ENCODE results near the gene TNS1. TPM values are rescaled to one million over a fixed set of nuclear protein-coding genes. Genes with fewer than 3 reads are reported as not detected.

The TNS1 gene
- total RNA-seq, 1 experiment from 2014 or later, result 6.2 TPM

DNA sequence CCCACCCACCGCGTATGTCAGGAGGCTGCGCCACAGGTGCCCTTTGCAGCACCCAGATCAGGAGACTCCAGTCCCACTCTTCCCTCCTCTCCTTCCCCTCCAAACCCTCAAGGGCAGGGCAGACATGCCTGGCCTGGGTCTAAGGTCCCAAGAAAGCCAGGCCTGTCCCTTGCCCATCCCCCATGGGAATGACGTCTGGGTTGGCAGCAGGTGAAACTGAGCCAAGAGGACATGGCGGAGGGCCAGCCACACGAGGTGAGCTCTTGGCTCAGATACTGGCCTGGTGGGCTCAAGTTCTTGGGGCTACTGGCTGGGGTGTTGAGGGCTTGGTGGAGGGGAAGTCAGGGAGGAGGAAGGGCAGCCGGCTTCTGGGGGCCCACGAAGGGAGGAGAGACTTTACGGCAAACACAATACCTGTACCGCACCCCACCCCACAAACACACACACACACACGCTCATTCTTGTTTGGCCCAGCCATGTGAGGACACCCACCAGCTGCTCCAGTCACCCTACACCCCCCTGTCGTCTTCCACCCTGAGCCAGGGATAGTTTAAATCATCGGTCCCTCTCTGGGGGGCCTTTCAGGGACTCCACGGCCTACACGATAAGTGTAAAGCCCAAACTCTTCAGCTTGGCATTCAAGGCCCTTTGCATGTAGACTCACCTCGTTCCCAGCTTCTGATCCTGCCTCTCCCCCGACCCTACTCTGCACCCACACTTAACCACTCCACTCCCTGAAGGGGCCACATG, 24.1 kb upstream of the TNS1 start:
- H2AFZ ChIP-seq (ENCODE audit: low read depth, low read length, poor library complexity, severe bottlenecking), result no peak overlapping the region
- RAD21 ChIA-PET (ENCODE audit: low non-redundant PET in 1 of 2, low total read pairs in 2 of 2, uncharacterized antibody in 2 of 2, unreplicated experiment in 2 of 2), result no interaction called here
- no peak overlapping the region for H3K4me3 ChIP-seq (replicated peaks in 1 of 2; ENCODE audit: low read depth in 1 of 2, low read length in 2 of 2)
- H3K36me3 ChIP-seq (ENCODE audit: control insufficient read depth in 1 of 2, insufficient read depth in 2 of 2, low read length in 2 of 2), result no peaks in the 10 kb centered on the region
- intact Hi-C loops (cut with micrococcal nuclease), result no loop called here
- no peak overlapping the region for H3K4me2 ChIP-seq (ENCODE audit: low read length)
- no peaks in the 10 kb centered on the region for H4K20me1 ChIP-seq (ENCODE audit: insufficient read depth)
- TF ChIP-seq, protein P1, sequence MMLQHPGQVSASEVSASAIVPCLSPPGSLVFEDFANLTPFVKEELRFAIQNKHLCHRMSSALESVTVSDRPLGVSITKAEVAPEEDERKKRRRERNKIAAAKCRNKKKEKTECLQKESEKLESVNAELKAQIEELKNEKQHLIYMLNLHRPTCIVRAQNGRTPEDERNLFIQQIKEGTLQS (IDR thresholded peaks at IDR 0.05), result no peak
- TF ChIP-seq, protein P2, sequence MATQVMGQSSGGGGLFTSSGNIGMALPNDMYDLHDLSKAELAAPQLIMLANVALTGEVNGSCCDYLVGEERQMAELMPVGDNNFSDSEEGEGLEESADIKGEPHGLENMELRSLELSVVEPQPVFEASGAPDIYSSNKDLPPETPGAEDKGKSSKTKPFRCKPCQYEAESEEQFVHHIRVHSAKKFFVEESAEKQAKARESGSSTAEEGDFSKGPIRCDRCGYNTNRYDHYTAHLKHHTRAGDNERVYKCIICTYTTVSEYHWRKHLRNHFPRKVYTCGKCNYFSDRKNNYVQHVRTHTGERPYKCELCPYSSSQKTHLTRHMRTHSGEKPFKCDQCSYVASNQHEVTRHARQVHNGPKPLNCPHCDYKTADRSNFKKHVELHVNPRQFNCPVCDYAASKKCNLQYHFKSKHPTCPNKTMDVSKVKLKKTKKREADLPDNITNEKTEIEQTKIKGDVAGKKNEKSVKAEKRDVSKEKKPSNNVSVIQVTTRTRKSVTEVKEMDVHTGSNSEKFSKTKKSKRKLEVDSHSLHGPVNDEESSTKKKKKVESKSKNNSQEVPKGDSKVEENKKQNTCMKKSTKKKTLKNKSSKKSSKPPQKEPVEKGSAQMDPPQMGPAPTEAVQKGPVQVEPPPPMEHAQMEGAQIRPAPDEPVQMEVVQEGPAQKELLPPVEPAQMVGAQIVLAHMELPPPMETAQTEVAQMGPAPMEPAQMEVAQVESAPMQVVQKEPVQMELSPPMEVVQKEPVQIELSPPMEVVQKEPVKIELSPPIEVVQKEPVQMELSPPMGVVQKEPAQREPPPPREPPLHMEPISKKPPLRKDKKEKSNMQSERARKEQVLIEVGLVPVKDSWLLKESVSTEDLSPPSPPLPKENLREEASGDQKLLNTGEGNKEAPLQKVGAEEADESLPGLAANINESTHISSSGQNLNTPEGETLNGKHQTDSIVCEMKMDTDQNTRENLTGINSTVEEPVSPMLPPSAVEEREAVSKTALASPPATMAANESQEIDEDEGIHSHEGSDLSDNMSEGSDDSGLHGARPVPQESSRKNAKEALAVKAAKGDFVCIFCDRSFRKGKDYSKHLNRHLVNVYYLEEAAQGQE (IDR thresholded peaks at IDR 0.05; ENCODE audit: low read depth), result no peak
- TF ChIP-seq MAX (IDR thresholded peaks at IDR 0.05), result no peak
- TF ChIP-seq ZNF274 (IDR thresholded peaks at IDR 0.05; ENCODE audit: low read depth, low read length), result no peak
- TF ChIP-seq SRF (IDR thresholded peaks at IDR 0.05; ENCODE audit: low read depth), result no peak
- no peak for TF ChIP-seq ZFX (IDR thresholded peaks at IDR 0.05)
- TF ChIP-seq CBX3 (IDR thresholded peaks at IDR 0.05; ENCODE audit: low read depth), result no peak
- TF ChIP-seq POLR2AphosphoS5 (IDR thresholded peaks at IDR 0.05; ENCODE audit: low read depth, low read length), result no peak
- ATAC-seq (no peak), DNase-seq (ENCODE audit: low read depth, low spot score) (no peak)
- H3K27me3 ChIP-seq (ENCODE audit: insufficient read depth, low read length), result no peaks in the 10 kb centered on the region
- H3K9me3 ChIP-seq (ENCODE audit: control insufficient read depth in 1 of 2, insufficient read depth in 1 of 2, low read depth in 1 of 2, low read length in 2 of 2), result no peaks in the 10 kb centered on the region
- no TSS peak for BruUV-seq (replicated peaks)
- H3K9me2 ChIP-seq (ENCODE audit: insufficient read depth), result no peaks in the 10 kb centered on the region
- POLR2A ChIA-PET, result no interaction called here
- H3K79me2 ChIP-seq (ENCODE audit: insufficient read depth, low read length), result no peaks in the 10 kb centered on the region
- H3K4me1 ChIP-seq (ENCODE audit: control insufficient read depth in 1 of 2, insufficient read depth in 2 of 2, low read length in 2 of 2), result no peaks in the 10 kb centered on the region
- CTCF ChIA-PET, result no interaction called here
- H3K9ac ChIP-seq (ENCODE audit: low read length), result no peak overlapping the region
- H3K27ac ChIP-seq (ENCODE audit: low read depth, low read length), result no peak overlapping the region

Measured in HCT116 (cell line).